HCT116 (cell line): Measurements from ENCODE around the gene VWA7. TPM values are rescaled to one million over a fixed set of nuclear protein-coding genes. Genes with fewer than 3 reads are reported as not detected.

Experiments
- ATAC-seq: fragments of 200-7000 bp; cut with Tn5 transposase; 2 replicates; pipeline ENCODE4 v1.9.1; 2020; ENCODE audit warnings: mild to moderate bottlenecking, moderate library complexity
- BruUV-seq: library from RNA; stranded (reverse); fragments of 400-500 nt; replicated peaks from 2 replicates; lab custom pipeline; 2021; lab: Mats Ljungman, UMichigan
- CTCF ChIA-PET: fragments of 300-600 bp; sonication (Branson Sonifier 250); formaldehyde crosslinking; loops from one replicate; lab custom pipeline; 2021; ENCODE audit warnings: antibody characterized with exemption; lab: Charles Lee
- POLR2A ChIA-PET: fragments of 300-600, 350-600 bp; sonication (Branson Sonifier 250); formaldehyde crosslinking; loops from one replicate; lab custom pipeline; 2021; ENCODE audit warnings: antibody characterized with exemption; lab: Charles Lee
- RAD21 ChIA-PET, 2 experiments: fragments of 300-600 bp; sonication (Branson Sonifier 250); formaldehyde crosslinking; loops; one replicate each; lab custom pipeline; 2023; ENCODE audit warnings: low total read pairs in 2 of 2; ENCODE audit not compliant: uncharacterized antibody in 2 of 2, unreplicated experiment in 2 of 2, low non-redundant PET in 1 of 2; lab: Charles Lee
- DNase-seq: peaks from one replicate; pipeline ENCODE4 v3.0.0-alpha.2; 2010; ENCODE audit warnings: low read depth, low spot score
- H2AFZ ChIP-seq: fragments of 200-600 bp; shearing (Covaris generic), sonication (generic); 2 replicates; pipeline ENCODE4 v1.6.1; 2017; ENCODE audit warnings: low read depth, mixed run types, mixed read lengths, antibody characterized with exemption, low read length; ENCODE audit not compliant: poor library complexity, severe bottlenecking
- H3K27ac ChIP-seq: 2 replicates; pipeline ENCODE4 v1.5.1; 2012; ENCODE audit warnings: low read depth, low read length
- H3K27me3 ChIP-seq: fragments of 200-600 bp; sonication (generic); 2 replicates; pipeline ENCODE4 v1.6.1; 2016; ENCODE audit warnings: mixed run types, low read length, mixed read lengths; ENCODE audit not compliant: insufficient read depth
- H3K36me3 ChIP-seq, 2 experiments: fragments of 200-500 bp in 1 of 2; fragments of 200-600 bp in 1 of 2; sonication (Bioruptor generic) in 1 of 2; sonication (generic) in 1 of 2; 2 replicates each; pipeline versions ENCODE4 v1.5.1 to v1.6.1; 2014 to 2016; ENCODE audit warnings: low read length in 2 of 2, inconsistent platforms in 1 of 2, mixed read lengths in 1 of 2, mixed run types in 1 of 2; ENCODE audit not compliant: insufficient read depth in 2 of 2, control insufficient read depth in 1 of 2
- H3K4me1 ChIP-seq, 2 experiments: fragments of 200-600 bp in 1 of 2; sonication (generic) in 1 of 2; 2 replicates each; pipeline versions ENCODE4 v1.5.1 to v1.6.1; 2012 to 2017; ENCODE audit warnings: low read length in 2 of 2, inconsistent platforms in 1 of 2, mild to moderate bottlenecking in 1 of 2, mixed read lengths in 1 of 2, mixed run types in 1 of 2, moderate library complexity in 1 of 2; ENCODE audit not compliant: insufficient read depth in 2 of 2, control insufficient read depth in 1 of 2
- H3K4me2 ChIP-seq: fragments of 200-600 bp; sonication (generic); 2 replicates; pipeline ENCODE4 v1.6.1; 2017; ENCODE audit warnings: mixed run types, low read length, mixed read lengths
- H3K4me3 ChIP-seq, 2 experiments: fragments of 200-600 bp in 1 of 2; sonication (generic) in 1 of 2; replicated peaks in 1 of 2; 2 replicates each; pipeline ENCODE4 v1.5.1; 2011 to 2016; ENCODE audit warnings: low read length in 2 of 2, control low read depth in 1 of 2, low read depth in 1 of 2, mild to moderate bottlenecking in 1 of 2, mixed read lengths in 1 of 2, mixed run types in 1 of 2
- H3K79me2 ChIP-seq: fragments of 200-600 bp; sonication (generic); 2 replicates; pipeline ENCODE4 v1.6.1; 2017; ENCODE audit warnings: mild to moderate bottlenecking, mixed run types, low read length, moderate library complexity, mixed read lengths; ENCODE audit not compliant: insufficient read depth
- H3K9ac ChIP-seq: fragments of 200-600 bp; sonication (generic); 2 replicates; pipeline ENCODE4 v1.6.1; 2016; ENCODE audit warnings: low read length, mixed read lengths
- H3K9me2 ChIP-seq: fragments of 200-600 bp; sonication (generic), shearing (Covaris generic); 2 replicates; pipeline ENCODE4 v1.6.1; 2017; ENCODE audit warnings: mixed run types, mild to moderate bottlenecking, moderate library complexity; ENCODE audit not compliant: insufficient read depth
- H3K9me3 ChIP-seq, 2 experiments: fragments of 200-500 bp in 1 of 2; fragments of 200-600 bp in 1 of 2; sonication (Bioruptor generic) in 1 of 2; sonication (generic) in 1 of 2; 2 replicates each; pipeline ENCODE4 v1.6.1; 2014 to 2017; ENCODE audit warnings: low read length in 2 of 2, mixed read lengths in 2 of 2, inconsistent platforms in 1 of 2, low read depth in 1 of 2, mild to moderate bottlenecking in 1 of 2, mixed run types in 1 of 2, moderate library complexity in 1 of 2; ENCODE audit not compliant: control insufficient read depth in 1 of 2, insufficient read depth in 1 of 2
- H4K20me1 ChIP-seq: fragments of 200-600 bp; sonication (generic), shearing (Covaris generic); 2 replicates; pipeline ENCODE4 v1.6.1; 2017; ENCODE audit warnings: mixed run types, mild to moderate bottlenecking, moderate library complexity; ENCODE audit not compliant: insufficient read depth
- CEBPB ChIP-seq: IDR thresholded peaks from 2 replicates; pipeline ENCODE4 v1.6.1; 2012; ENCODE audit warnings: low read depth
- ELF1 ChIP-seq: IDR thresholded peaks from 2 replicates; pipeline ENCODE4 v1.6.1; 2012; ENCODE audit warnings: low read depth, borderline replicate concordance
- EZH2 ChIP-seq: fragments of 200-600 bp; sonication (generic); IDR thresholded peaks from 2 replicates; pipeline ENCODE4 v1.6.1; 2017; ENCODE audit warnings: antibody characterized with exemption, mixed run types
- EZH2phosphoT487 ChIP-seq: fragments of 200-600 bp; IDR thresholded peaks from 2 replicates; pipeline ENCODE4 v1.6.1; 2018; ENCODE audit warnings: antibody characterized with exemption, borderline replicate concordance
- FOSL1 ChIP-seq: IDR thresholded peaks from 2 replicates; pipeline ENCODE4 v1.6.1; 2012; ENCODE audit warnings: low read depth
- JUND ChIP-seq: IDR thresholded peaks from 2 replicates; pipeline ENCODE4 v1.6.1; 2012
- POLR2A ChIP-seq: IDR thresholded peaks from 2 replicates; pipeline ENCODE4 v1.7.0; 2011; ENCODE audit warnings: borderline replicate concordance; ENCODE audit not compliant: insufficient read depth, insufficient read length; ENCODE audit errors: extremely low read depth
- SIN3A ChIP-seq: IDR thresholded peaks from 2 replicates; pipeline ENCODE4 v1.6.1; 2012; ENCODE audit warnings: low read depth
- SP1 ChIP-seq: IDR thresholded peaks from 2 replicates; pipeline ENCODE4 v1.6.1; 2012; ENCODE audit warnings: low read depth
- SRF ChIP-seq: IDR thresholded peaks from 2 replicates; pipeline ENCODE4 v1.6.1; 2012; ENCODE audit warnings: low read depth
- TCF7L2 ChIP-seq: IDR thresholded peaks from 2 replicates; pipeline ENCODE4 v1.7.0; 2011; ENCODE audit warnings: borderline replicate concordance, inconsistent platforms; ENCODE audit not compliant: insufficient read depth, insufficient read length; ENCODE audit errors: extremely low read depth
- YY1 ChIP-seq: IDR thresholded peaks from 2 replicates; pipeline ENCODE4 v1.6.1; 2011; ENCODE audit warnings: low read length, low read depth, moderate library complexity, mild to moderate bottlenecking; ENCODE audit not compliant: insufficient replicate concordance; ENCODE audit errors: extremely low read depth
- ZFX ChIP-seq: fragments of 450-650 bp; IDR thresholded peaks from 2 replicates; pipeline ENCODE4 v1.6.1; 2017
- ZNF274 ChIP-seq: fragments of 200-500 bp; sonication (Bioruptor generic); IDR thresholded peaks from 2 replicates; pipeline ENCODE4 v1.6.1; 2014; ENCODE audit warnings: mild to moderate bottlenecking, low read depth, low read length, inconsistent platforms
- intact Hi-C: fragments of 100-400 bp; cut with micrococcal nuclease; formaldehyde crosslinking; loops from 2 replicates; pipeline ENCODE4 v1.10.0; 2022
- total RNA-seq: library from RNA; stranded (reverse); gene quantifications from one replicate; pipeline ENCODE4 v1.2.1, GENCODE V29; 2021; ENCODE audit not compliant: unreplicated experiment
- TF ChIP-seq, protein P1 (sequence below): IDR thresholded peaks from 2 replicates; pipeline ENCODE4 v1.6.1; 2011; ENCODE audit warnings: mild to moderate bottlenecking, low read length, moderate library complexity; ENCODE audit not compliant: insufficient replicate concordance; ENCODE audit errors: extremely low read depth
- TF ChIP-seq, protein P2 (sequence below): IDR thresholded peaks from 2 replicates; pipeline ENCODE4 v1.6.1; 2012

The VWA7 gene
- total RNA-seq, 1 experiment from 2014 or later, result 14.6 TPM

DNA sequence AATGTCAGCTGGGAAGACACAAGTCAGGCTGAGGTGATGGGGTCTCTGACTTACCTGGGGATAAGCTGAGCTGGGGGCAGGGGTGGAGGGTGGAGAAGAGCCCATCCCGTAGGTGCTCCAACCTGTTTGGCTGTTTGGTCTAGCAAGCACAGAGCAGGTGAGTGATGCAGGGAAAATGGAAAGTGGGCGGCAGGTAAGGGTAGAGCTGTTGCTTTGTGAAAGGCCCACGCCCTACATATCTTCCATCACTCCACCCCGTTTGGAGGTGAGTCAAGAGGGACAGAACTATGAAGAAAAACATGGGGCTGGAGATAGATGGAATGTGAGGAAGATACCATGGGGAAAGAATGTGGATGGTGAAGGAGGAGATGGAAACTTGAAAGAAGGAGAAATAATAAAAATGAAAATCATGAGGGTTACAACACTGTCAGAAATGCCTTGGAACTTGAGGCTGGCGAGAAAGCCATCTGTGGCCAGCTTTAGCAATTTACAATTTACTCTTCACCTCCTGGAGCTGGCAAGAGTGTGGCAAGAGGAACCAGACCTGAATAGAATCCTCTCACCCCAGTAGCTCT is 56.8 kb downstream of the VWA7 start:
- H3K36me3 ChIP-seq, result no peaks in the 10 kb centered on the region
- no peak for TF ChIP-seq POLR2A
- TF ChIP-seq SP1, result no peak
- TF ChIP-seq, protein P1, sequence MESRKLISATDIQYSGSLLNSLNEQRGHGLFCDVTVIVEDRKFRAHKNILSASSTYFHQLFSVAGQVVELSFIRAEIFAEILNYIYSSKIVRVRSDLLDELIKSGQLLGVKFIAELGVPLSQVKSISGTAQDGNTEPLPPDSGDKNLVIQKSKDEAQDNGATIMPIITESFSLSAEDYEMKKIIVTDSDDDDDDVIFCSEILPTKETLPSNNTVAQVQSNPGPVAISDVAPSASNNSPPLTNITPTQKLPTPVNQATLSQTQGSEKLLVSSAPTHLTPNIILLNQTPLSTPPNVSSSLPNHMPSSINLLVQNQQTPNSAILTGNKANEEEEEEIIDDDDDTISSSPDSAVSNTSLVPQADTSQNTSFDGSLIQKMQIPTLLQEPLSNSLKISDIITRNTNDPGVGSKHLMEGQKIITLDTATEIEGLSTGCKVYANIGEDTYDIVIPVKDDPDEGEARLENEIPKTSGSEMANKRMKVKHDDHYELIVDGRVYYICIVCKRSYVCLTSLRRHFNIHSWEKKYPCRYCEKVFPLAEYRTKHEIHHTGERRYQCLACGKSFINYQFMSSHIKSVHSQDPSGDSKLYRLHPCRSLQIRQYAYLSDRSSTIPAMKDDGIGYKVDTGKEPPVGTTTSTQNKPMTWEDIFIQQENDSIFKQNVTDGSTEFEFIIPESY, result no peak
- TF ChIP-seq SIN3A, result no peak
- no peak for TF ChIP-seq CEBPB
- TF ChIP-seq, protein P2, sequence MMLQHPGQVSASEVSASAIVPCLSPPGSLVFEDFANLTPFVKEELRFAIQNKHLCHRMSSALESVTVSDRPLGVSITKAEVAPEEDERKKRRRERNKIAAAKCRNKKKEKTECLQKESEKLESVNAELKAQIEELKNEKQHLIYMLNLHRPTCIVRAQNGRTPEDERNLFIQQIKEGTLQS, result no peak
- TF ChIP-seq ELF1, result no peak
- TF ChIP-seq ZNF274, result no peak
- TF ChIP-seq ZFX, result no peak
- no peak for TF ChIP-seq YY1
- no peak for TF ChIP-seq FOSL1
- no peak for TF ChIP-seq EZH2
- TF ChIP-seq SRF, result no peak
- no peak for TF ChIP-seq EZH2phosphoT487
- TF ChIP-seq JUND, result no peak
- no peak for TF ChIP-seq TCF7L2
- H3K9ac ChIP-seq, result no peak overlapping the region
- no peaks in the 10 kb centered on the region for H3K79me2 ChIP-seq
- no peak overlapping the region for H2AFZ ChIP-seq
- H3K9me2 ChIP-seq, result no peaks in the 10 kb centered on the region
- DNase-seq (no peak), ATAC-seq (no peak)
- no peaks in the 10 kb centered on the region for H4K20me1 ChIP-seq
- H3K27me3 ChIP-seq, result no peaks in the 10 kb centered on the region
- peaks cover 28 to 43% of the 10 kb centered on the region in 2 experiments for H3K4me1 ChIP-seq
- ChIA-PET POLR2A (no interaction called here), RAD21 (interaction anchor here in 1 of 2 experiments (0.5 kb wide), 1 partner anchor 110 kb away, joined by 8 read pairs; no protein-coding TSS in a partner anchor), CTCF (no interaction called here)
- H3K27ac ChIP-seq, result no peak overlapping the region
- H3K9me3 ChIP-seq, result no peaks in the 10 kb centered on the region
- H3K4me3 ChIP-seq, result no peak overlapping the region
- BruUV-seq, result no TSS peak
- peak overlapping the region; percentile 45; the same call in 1 of the 2 replicates for H3K4me2 ChIP-seq
- intact Hi-C loops, result no loop called here
